ENCODE measurements around the gene EMP3. TPM values are rescaled to one million over a fixed set of nuclear protein-coding genes. Genes with fewer than 3 reads are reported as not detected.

Gene EMP3
- total and polyA plus RNA-seq, 9 of the 15 experiments (the other 6 are each of a cell fraction or from before 2014, with no cell fraction given), result 123 to 386 (median 296) TPM

GRCh38 chr19:48363500-48363809 lies 38.1 kb downstream of the EMP3 start (continued):
- 0 out of 2 replicates have a peak, but pooled peaks have one; percentile 33 for TF ChIP-seq RFX7 (CRISPR knock-in tag; IDR thresholded peaks at IDR 0.05)
- 0 out of 2 replicates have a peak, but pooled peaks have one; percentile 45 for TF ChIP-seq TRIM28 (IDR thresholded peaks at IDR 0.05)
- TF ChIP-seq ARID2 (IDR thresholded peaks at IDR 0.05), result no peak
- peak; percentile 68 for TF ChIP-seq RBFOX2 (IDR thresholded peaks at IDR 0.05; ENCODE audit: low read depth, low read length)
- TF ChIP-seq ETS2 (tag; IDR thresholded peaks at IDR 0.05; ENCODE audit: borderline replicate concordance, poor library complexity, severe bottlenecking), result no peak
- 0 out of 2 replicates have a peak, but pooled peaks have one; percentile 8 for TF ChIP-seq FOXP1 (CRISPR knock-in tag; IDR thresholded peaks at IDR 0.05)
- TF ChIP-seq MYC (IDR thresholded peaks at IDR 0.05; ENCODE audit: low read depth, low read length), result no peak; the same call in 1 of the 2 replicates
- TF ChIP-seq MYC (CRISPR knock-in tag; IDR thresholded peaks at IDR 0.05; ENCODE audit: borderline replicate concordance, low read depth), result no peak
- no peak for TF ChIP-seq BHLHE40 (IDR thresholded peaks at IDR 0.05; ENCODE audit: low read length)
- peak; percentile 76 for TF ChIP-seq NFIC (IDR thresholded peaks at IDR 0.05)
- TF ChIP-seq, protein P1, sequence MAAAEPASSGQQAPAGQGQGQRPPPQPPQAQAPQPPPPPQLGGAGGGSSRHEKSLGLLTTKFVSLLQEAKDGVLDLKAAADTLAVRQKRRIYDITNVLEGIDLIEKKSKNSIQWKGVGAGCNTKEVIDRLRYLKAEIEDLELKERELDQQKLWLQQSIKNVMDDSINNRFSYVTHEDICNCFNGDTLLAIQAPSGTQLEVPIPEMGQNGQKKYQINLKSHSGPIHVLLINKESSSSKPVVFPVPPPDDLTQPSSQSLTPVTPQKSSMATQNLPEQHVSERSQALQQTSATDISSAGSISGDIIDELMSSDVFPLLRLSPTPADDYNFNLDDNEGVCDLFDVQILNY (CRISPR knock-in tag; IDR thresholded peaks at IDR 0.05), result no peak
- 0 out of 2 replicates have a peak, but pooled peaks have one; percentile 27 for TF ChIP-seq NBN (IDR thresholded peaks at IDR 0.05; ENCODE audit: low read depth)
- peak; percentile 10; the same call in 1 of the 2 replicates for TF ChIP-seq CC2D1A (IDR thresholded peaks at IDR 0.05)
- peak; percentile 91 for TF ChIP-seq ZBTB7A (IDR thresholded peaks at IDR 0.05; ENCODE audit: borderline replicate concordance, control insufficient read depth, low read depth, low read length)
- 0 out of 2 replicates have a peak, but pooled peaks have one; percentile 54 for TF ChIP-seq SRSF3 (IDR thresholded peaks at IDR 0.05; ENCODE audit: insufficient read depth, low read length)
- TF ChIP-seq POLR2G (IDR thresholded peaks at IDR 0.05; ENCODE audit: low read depth, low read length), result peak; percentile 33
- TF ChIP-seq ZBTB40 (IDR thresholded peaks at IDR 0.05), result peak; percentile 74; the same call in 1 of the 2 replicates
- TF ChIP-seq ZBTB40 (CRISPR knock-in tag; IDR thresholded peaks at IDR 0.05), result no peak
- no peak for TF ChIP-seq NR4A1 (CRISPR knock-in tag; IDR thresholded peaks at IDR 0.05)
- 0 out of 2 replicates have a peak, but pooled peaks have one; percentile 84 for TF ChIP-seq NR4A1 (tag; IDR thresholded peaks at IDR 0.05)
- no peak for TF ChIP-seq KAT7 (CRISPR knock-in tag; IDR thresholded peaks at IDR 0.05; ENCODE audit: borderline replicate concordance)
- peak; percentile 76 for TF ChIP-seq POLR2A (conservative IDR thresholded peaks at IDR 0.05)

All from K562 (cell line).